Mesenchymal stem cell (in vitro differentiated cells and primary cell): ENCODE measurements around the gene RAD51B.
A peak's percentile ranks its signal among the peaks of the same experiment; 100 is the strongest.

ENCODE experiments used
- DNase-seq: peaks from one replicate; pipeline ENCODE4 v3.0.0-alpha.2; 2013
- H2AFZ ChIP-seq: one replicate; pipeline ENCODE4 v1.6.1; 2013; ENCODE audit warnings: low read depth, mild to moderate bottlenecking, control low read depth, inconsistent platforms, low read length, moderate library complexity
- H2AK5ac ChIP-seq: 2 replicates; pipeline ENCODE4 v1.6.1; 2013; ENCODE audit warnings: low read length, moderate library complexity, mild to moderate bottlenecking, inconsistent platforms; ENCODE audit not compliant: severe bottlenecking
- H2BK120ac ChIP-seq: one replicate; pipeline ENCODE4 v1.6.1; 2013; ENCODE audit warnings: low read depth, mild to moderate bottlenecking, inconsistent platforms, low read length, moderate library complexity
- H2BK12ac ChIP-seq, 2 experiments: one replicate each; pipeline ENCODE4 v1.6.1; 2013; ENCODE audit warnings: inconsistent platforms in 2 of 2, low read length in 2 of 2, mild to moderate bottlenecking in 2 of 2, moderate library complexity in 2 of 2, control low read depth in 1 of 2
- H2BK15ac ChIP-seq: one replicate; pipeline ENCODE4 v1.6.1; 2013; ENCODE audit warnings: mild to moderate bottlenecking, low read depth, inconsistent platforms; ENCODE audit not compliant: poor library complexity, severe bottlenecking
- H2BK5ac ChIP-seq: 2 replicates; pipeline ENCODE4 v1.6.1; 2013; ENCODE audit warnings: low read depth, mild to moderate bottlenecking, low read length, control low read depth, inconsistent platforms; ENCODE audit not compliant: poor library complexity, severe bottlenecking
- H3K14ac ChIP-seq, 2 experiments: one replicate each; pipeline ENCODE4 v1.6.1; 2013; ENCODE audit warnings: inconsistent platforms in 2 of 2, low read length in 2 of 2, control low read depth in 1 of 2, mild to moderate bottlenecking in 1 of 2, moderate library complexity in 1 of 2
- H3K18ac ChIP-seq, 2 experiments: one replicate each; pipeline ENCODE4 v1.6.1; 2013; ENCODE audit warnings: inconsistent platforms in 2 of 2, low read length in 2 of 2, control low read depth in 1 of 2, low read depth in 1 of 2, mild to moderate bottlenecking in 1 of 2
- H3K23ac ChIP-seq, 2 experiments: one replicate each; pipeline ENCODE4 v1.6.1; 2013; ENCODE audit warnings: inconsistent platforms in 2 of 2, low read length in 2 of 2, mild to moderate bottlenecking in 2 of 2, moderate library complexity in 2 of 2, control low read depth in 1 of 2
- H3K27ac ChIP-seq: 2 replicates; pipeline ENCODE4 v1.5.1; 2013; ENCODE audit warnings: mild to moderate bottlenecking, moderate library complexity, low read length, control low read depth, inconsistent platforms; ENCODE audit not compliant: poor library complexity, severe bottlenecking
- H3K27me3 ChIP-seq, 2 experiments: 2 replicates each; pipeline versions ENCODE4 v1.6.1 to v1.7.0; 2013; ENCODE audit warnings: low read length in 2 of 2, mild to moderate bottlenecking in 2 of 2, moderate library complexity in 2 of 2, control low read depth in 1 of 2, inconsistent platforms in 1 of 2; ENCODE audit not compliant: control insufficient read depth in 1 of 2, insufficient read depth in 1 of 2
- H3K36me3 ChIP-seq, 2 experiments: 2 replicates each; pipeline versions ENCODE4 v1.6.1 to v1.7.0; 2013; ENCODE audit warnings: low read length in 2 of 2, control low read depth in 1 of 2, inconsistent platforms in 1 of 2, low read depth in 1 of 2, mild to moderate bottlenecking in 1 of 2; ENCODE audit not compliant: insufficient read depth in 2 of 2, control insufficient read depth in 1 of 2
- H3K4ac ChIP-seq, 2 experiments: one replicate each; pipeline ENCODE4 v1.6.1; 2013; ENCODE audit warnings: inconsistent platforms in 2 of 2, low read length in 2 of 2, mild to moderate bottlenecking in 2 of 2, moderate library complexity in 2 of 2, control low read depth in 1 of 2, low read depth in 1 of 2
- H3K4me1 ChIP-seq: 2 replicates; pipeline ENCODE4 v1.6.1; 2013; ENCODE audit warnings: low read depth, low read length, control low read depth; ENCODE audit not compliant: control insufficient read depth, insufficient read depth
- H3K4me2 ChIP-seq: 2 replicates; pipeline ENCODE4 v1.6.1; 2013; ENCODE audit warnings: low read length, mild to moderate bottlenecking, inconsistent platforms; ENCODE audit not compliant: poor library complexity, severe bottlenecking
- H3K4me3 ChIP-seq, 2 experiments: 2 replicates each; pipeline versions ENCODE4 v1.5.1 to v1.7.0; 2013; ENCODE audit warnings: low read length in 2 of 2, mild to moderate bottlenecking in 2 of 2, control low read depth in 1 of 2, low read depth in 1 of 2; ENCODE audit not compliant: insufficient read depth in 1 of 2
- H3K79me1 ChIP-seq: replicated peaks from 2 replicates; pipeline ENCODE4 v1.6.1; 2013; ENCODE audit warnings: mild to moderate bottlenecking, control low read depth, low read length, inconsistent platforms; ENCODE audit not compliant: poor library complexity, severe bottlenecking
- H3K9ac ChIP-seq: 2 replicates; pipeline ENCODE4 v1.7.0; 2013; ENCODE audit warnings: mild to moderate bottlenecking, low read length, moderate library complexity
- H3K9me3 ChIP-seq: 2 replicates; pipeline ENCODE4 v1.7.0; 2013; ENCODE audit warnings: mild to moderate bottlenecking, low read length; ENCODE audit not compliant: control insufficient read depth
- H4K8ac ChIP-seq: one replicate; pipeline ENCODE4 v1.6.1; 2013; ENCODE audit warnings: inconsistent platforms, mild to moderate bottlenecking, low read length, moderate library complexity
- H4K91ac ChIP-seq: one replicate; pipeline ENCODE4 v1.6.1; 2013; ENCODE audit warnings: mild to moderate bottlenecking, low read length, inconsistent platforms
- WGBS: methylation state at CpG from one replicate; pipeline ENCODE4 v1.1.7; 2013; ENCODE audit warnings: mixed read lengths; 5-methylcytosine and 5-hydroxymethylcytosine counted together

The RAD51B gene

GRCh38 chr14:68719634-68720384 is 900.2 kb downstream of the RAD51B start:
- no peak overlapping the region for H3K9ac ChIP-seq

GRCh38 chr14:68722186-68722585 is 902.6 kb downstream of the RAD51B start:
- H2BK5ac ChIP-seq = no peak overlapping the region
- no peak overlapping the region for H3K4me3 ChIP-seq
- no peaks in the 10 kb centered on the region for H3K36me3 ChIP-seq
- H3K27ac ChIP-seq = no peak overlapping the region
- no peak overlapping the region for H4K8ac ChIP-seq
- 100% methylated on average over 1 of the region's 2 CpGs for WGBS
- no peak for DNase-seq
- no peak overlapping the region for H3K4ac ChIP-seq
- H3K18ac ChIP-seq = no peak overlapping the region
- no peaks in the 10 kb centered on the region for H3K27me3 ChIP-seq
- H3K14ac ChIP-seq = no peak overlapping the region
- peak overlapping the region in 1 of 2 experiments; percentile 25 for H2BK12ac ChIP-seq
- H3K9me3 ChIP-seq = no peaks in the 10 kb centered on the region
- no peak overlapping the region for H2BK120ac ChIP-seq
- H3K4me2 ChIP-seq = no peak overlapping the region
- no peaks in the 10 kb centered on the region for H3K79me1 ChIP-seq
- H2AK5ac ChIP-seq = peak overlapping the region; percentile 47
- H2AFZ ChIP-seq = no peak overlapping the region
- H4K91ac ChIP-seq = no peak overlapping the region
- no peak overlapping the region for H2BK15ac ChIP-seq
- no peaks in the 10 kb centered on the region for H3K4me1 ChIP-seq
- no peak overlapping the region for H3K23ac ChIP-seq
- H3K9ac ChIP-seq = no peak overlapping the region

More at GRCh38 chr14:68719634-68720384, 900.2 kb downstream of the RAD51B start:
- Histone ChIP-seq H2BK5ac (no peak overlapping the region), H3K14ac (no peak overlapping the region), H3K4ac (no peak overlapping the region), H3K27ac (no peak overlapping the region), H2BK15ac (no peak overlapping the region), H2BK120ac (no peak overlapping the region), H3K79me1 (no peaks in the 10 kb centered on the region), H3K4me3 (no peak overlapping the region), H3K18ac (no peak overlapping the region), H3K36me3 (no peaks in the 10 kb centered on the region), H4K8ac (no peak overlapping the region), H3K9me3 (no peaks in the 10 kb centered on the region), H2AK5ac (no peak overlapping the region), H3K23ac (no peak overlapping the region), H3K27me3 (no peaks in the 10 kb centered on the region), H3K4me2 (no peak overlapping the region), H4K91ac (no peak overlapping the region), H2AFZ (no peak overlapping the region), H3K4me1 (no peaks in the 10 kb centered on the region), H2BK12ac (no peak overlapping the region)
- WGBS = 100% methylated on average over 2 of the region's 5 CpGs
- DNase-seq = no peak

- Histone ChIP-seq H2BK15ac (no peak overlapping the region), H3K79me1 (no peaks in the 10 kb centered on the region), H3K4me1 (no peaks in the 10 kb centered on the region), H3K4me3 (no peak overlapping the region), H2AFZ (no peak overlapping the region), H3K23ac (no peak overlapping the region), H2BK12ac (peak overlapping the region in 1 of 2 experiments; percentile 45), H3K9ac (no peak overlapping the region), H2BK120ac (no peak overlapping the region), H3K4me2 (no peak overlapping the region), H3K4ac (no peak overlapping the region), H3K18ac (no peak overlapping the region), H2AK5ac (no peak overlapping the region), H4K91ac (no peak overlapping the region), H3K27ac (no peak overlapping the region), H3K14ac (no peak overlapping the region), H4K8ac (no peak overlapping the region), H3K9me3 (no peaks in the 10 kb centered on the region), H3K36me3 (no peaks in the 10 kb centered on the region), H3K27me3 (no peaks in the 10 kb centered on the region), H2BK5ac (no peak overlapping the region)
- WGBS = 99% methylated on average over 5 of the region's 5 CpGs
- no peak for DNase-seq
These were observed 903.5 kb downstream of the RAD51B start for GRCh38 chr14:68722968-68723566.

- H3K27me3 ChIP-seq = no peaks in the 10 kb centered on the region
- no peak for DNase-seq
- WGBS = 89% methylated on average over 2 of the region's 3 CpGs
- H3K23ac ChIP-seq = no peak overlapping the region
- no peak overlapping the region for H2BK5ac ChIP-seq
- no peaks in the 10 kb centered on the region for H3K79me1 ChIP-seq
- H3K4ac ChIP-seq = no peak overlapping the region
- H2BK12ac ChIP-seq = no peak overlapping the region
- H2AK5ac ChIP-seq = no peak overlapping the region
- H3K9ac ChIP-seq = no peak overlapping the region
- no peak overlapping the region for H3K14ac ChIP-seq
- H3K4me1 ChIP-seq = no peaks in the 10 kb centered on the region
- no peak overlapping the region for H3K4me3 ChIP-seq
- no peak overlapping the region for H4K91ac ChIP-seq
- no peak overlapping the region for H3K18ac ChIP-seq
- no peak overlapping the region for H3K27ac ChIP-seq
- H3K36me3 ChIP-seq = no peaks in the 10 kb centered on the region
- H3K4me2 ChIP-seq = no peak overlapping the region
- no peak overlapping the region for H2BK120ac ChIP-seq
- H4K8ac ChIP-seq = no peak overlapping the region
- no peak overlapping the region for H2AFZ ChIP-seq
- H3K9me3 ChIP-seq = no peaks in the 10 kb centered on the region
- no peak overlapping the region for H2BK15ac ChIP-seq
These were observed 904.3 kb downstream of the RAD51B start for GRCh38 chr14:68723808-68724268.
